Prostate gland (tissue), 2 donors: ENCODE measurements around the gene RHOT2.

Experiments used
- POLR2A ChIP-seq: fragments of 450-650 bp; IDR thresholded peaks from one replicate; pipeline ENCODE4 v1.6.1; 2016; ENCODE audit warnings: antibody characterized with exemption, mild to moderate bottlenecking
- POLR2AphosphoS5 ChIP-seq: sonication (generic); formaldehyde crosslinking; IDR thresholded peaks from one replicate; pipeline ENCODE4 v1.6.1; 2017; ENCODE audit warnings: antibody characterized with exemption
- TF ChIP-seq, protein P1 (sequence below), 4 experiments: fragments of 200-600 bp in 2 of 4; fragments of 450-650 bp in 2 of 4; sonication (generic) in 2 of 4; IDR thresholded peaks; 1 replicate in 3 of 4; 2 replicates in 1 of 4; pipeline ENCODE4 v1.5.1; 2016 to 2019; ENCODE audit warnings: antibody characterized with exemption in 4 of 4, mild to moderate bottlenecking in 2 of 4, moderate library complexity in 2 of 4

DNA sequence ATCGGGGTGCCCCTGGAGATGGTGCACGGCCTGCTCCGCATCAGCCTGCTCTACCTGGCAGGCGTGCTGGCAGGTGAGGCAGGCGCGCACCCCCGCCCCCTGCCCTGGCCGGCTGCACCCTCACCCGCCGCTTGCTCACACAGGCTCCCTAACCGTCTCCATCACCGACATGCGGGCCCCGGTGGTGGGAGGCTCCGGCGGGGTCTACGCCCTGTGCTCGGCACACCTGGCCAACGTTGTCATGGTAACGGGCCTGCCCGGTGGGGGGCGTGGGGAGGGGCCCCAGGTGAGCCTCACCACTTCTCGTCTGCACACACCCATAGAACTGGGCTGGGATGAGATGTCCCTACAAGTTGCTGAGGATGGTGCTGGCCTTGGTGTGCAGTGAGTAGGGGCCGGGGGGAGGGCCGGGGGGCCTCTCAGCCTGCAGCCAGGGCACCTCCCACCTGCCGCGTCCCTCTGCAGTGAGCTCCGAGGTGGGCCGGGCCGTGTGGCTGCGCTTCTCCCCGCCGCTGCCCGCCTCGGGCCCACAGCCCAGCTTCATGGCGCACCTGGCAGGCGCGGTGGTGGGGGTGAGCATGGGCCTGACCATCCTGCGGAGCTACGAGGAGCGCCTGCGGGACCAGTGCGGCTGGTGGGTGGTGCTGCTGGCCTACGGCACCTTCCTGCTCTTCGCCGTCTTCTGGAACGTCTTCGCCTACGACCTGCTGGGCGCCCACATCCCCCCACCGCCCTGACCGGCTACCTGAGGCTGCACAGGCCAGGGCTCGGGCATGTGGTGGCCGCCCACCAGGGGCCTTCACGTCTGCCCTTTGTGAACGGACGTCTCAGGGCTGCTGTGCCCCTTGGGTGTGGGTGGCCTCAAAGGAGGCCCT is 9.6 kb downstream of the RHOT2 start:
- TF ChIP-seq, protein P1, sequence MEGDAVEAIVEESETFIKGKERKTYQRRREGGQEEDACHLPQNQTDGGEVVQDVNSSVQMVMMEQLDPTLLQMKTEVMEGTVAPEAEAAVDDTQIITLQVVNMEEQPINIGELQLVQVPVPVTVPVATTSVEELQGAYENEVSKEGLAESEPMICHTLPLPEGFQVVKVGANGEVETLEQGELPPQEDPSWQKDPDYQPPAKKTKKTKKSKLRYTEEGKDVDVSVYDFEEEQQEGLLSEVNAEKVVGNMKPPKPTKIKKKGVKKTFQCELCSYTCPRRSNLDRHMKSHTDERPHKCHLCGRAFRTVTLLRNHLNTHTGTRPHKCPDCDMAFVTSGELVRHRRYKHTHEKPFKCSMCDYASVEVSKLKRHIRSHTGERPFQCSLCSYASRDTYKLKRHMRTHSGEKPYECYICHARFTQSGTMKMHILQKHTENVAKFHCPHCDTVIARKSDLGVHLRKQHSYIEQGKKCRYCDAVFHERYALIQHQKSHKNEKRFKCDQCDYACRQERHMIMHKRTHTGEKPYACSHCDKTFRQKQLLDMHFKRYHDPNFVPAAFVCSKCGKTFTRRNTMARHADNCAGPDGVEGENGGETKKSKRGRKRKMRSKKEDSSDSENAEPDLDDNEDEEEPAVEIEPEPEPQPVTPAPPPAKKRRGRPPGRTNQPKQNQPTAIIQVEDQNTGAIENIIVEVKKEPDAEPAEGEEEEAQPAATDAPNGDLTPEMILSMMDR (IDR thresholded peaks at IDR 0.05), result no peak
- TF ChIP-seq POLR2A (no peak), POLR2AphosphoS5 (no peak)
